Nucleus accumbens (tissue), 56 donors: ENCODE results near the gene CNTRL.
"Not testable (repeated sequence)": the region's sequence is repeated elsewhere in the genome, so short reads cannot be mapped to it uniquely, and the experiment has no call there.

ENCODE experiments used
- DNase-seq, 56 donors: peaks; one replicate each; lab custom pipeline; 2025; lab: John Stamatoyannopoulos, UW

Gene CNTRL

GRCh38 chr9:121071370-121071755, 3.4 kb upstream of the CNTRL start:
- DNase-seq: no peak

GRCh38 chr9:121071756-121072421, 2.9 kb upstream of the CNTRL start:
- no peak for DNase-seq

- peak in 7 of 56 donors; percentile 2 to 18 (median 3) for DNase-seq
Measured at GRCh38 chr9:121073038-121073437, 1.7 kb upstream of the CNTRL start.

GRCh38 chr9:121075251-121076036, 689 bp downstream of the CNTRL start:
- DNase-seq: no peak

- no peak for DNase-seq
Measured at GRCh38 chr9:121082075-121082474, 7.3 kb downstream of the CNTRL start.

- DNase-seq: no peak
Measured at GRCh38 chr9:121085661-121086060, 10.9 kb downstream of the CNTRL start.

GRCh38 chr9:121088576-121088975, 13.8 kb downstream of the CNTRL start:
- no peak for DNase-seq

- DNase-seq: not testable (repeated sequence)
Measured at GRCh38 chr9:121090743-121091142, 16.0 kb downstream of the CNTRL start.

GRCh38 chr9:121095057-121095456, 20.3 kb downstream of the CNTRL start:
- DNase-seq: no peak

GRCh38 chr9:121098567-121099198, 23.9 kb downstream of the CNTRL start:
- no peak for DNase-seq

GRCh38 chr9:121104054-121104453, 29.3 kb downstream of the CNTRL start:
- not testable (repeated sequence) for DNase-seq

- DNase-seq: no peak
Measured at GRCh38 chr9:121105531-121105930, 30.8 kb downstream of the CNTRL start.

- no peak for DNase-seq
Measured at GRCh38 chr9:121107029-121107428, 32.3 kb downstream of the CNTRL start.

- no peak for DNase-seq
Measured at GRCh38 chr9:121107881-121108280, 33.1 kb downstream of the CNTRL start.

GRCh38 chr9:121115466-121115865, 40.7 kb downstream of the CNTRL start:
- no peak for DNase-seq

GRCh38 chr9:121118266-121118665, 43.5 kb downstream of the CNTRL start:
- no peak for DNase-seq

GRCh38 chr9:121120386-121120785, 45.6 kb downstream of the CNTRL start:
- no peak for DNase-seq

- peak; percentile 24 to 98 (median 90) for DNase-seq
Measured at GRCh38 chr9:121121582-121122087, 46.9 kb downstream of the CNTRL start.

GRCh38 chr9:121122246-121123032, 47.7 kb downstream of the CNTRL start:
- DNase-seq: peak in 5 of 56 donors; percentile 1 to 8 (median 3)

GRCh38 chr9:121123816-121124535, 49.2 kb downstream of the CNTRL start:
- no peak for DNase-seq
